Neuron (in vitro differentiated cells): ENCODE data around the gene BAG5.
"Not testable (repeated sequence)": the region's sequence is repeated elsewhere in the genome, so short reads cannot be mapped to it uniquely, and the experiment has no call there.

Experiments
- H2AFZ ChIP-seq: one replicate; pipeline ENCODE4 v1.6.1; 2013; ENCODE audit warnings: low read depth, mild to moderate bottlenecking, inconsistent platforms, low read length, moderate library complexity
- H3K27me3 ChIP-seq: one replicate; pipeline ENCODE4 v1.6.1; 2013; ENCODE audit warnings: low read length; ENCODE audit not compliant: insufficient read depth
- H3K36me3 ChIP-seq: one replicate; pipeline ENCODE4 v1.6.1; 2013; ENCODE audit warnings: low read length; ENCODE audit not compliant: insufficient read depth
- H3K4me1 ChIP-seq: one replicate; pipeline ENCODE4 v1.6.1; 2013; ENCODE audit warnings: low read length; ENCODE audit not compliant: insufficient read depth
- H3K4me3 ChIP-seq: 2 replicates; pipeline ENCODE4 v1.5.1; 2013; ENCODE audit warnings: mild to moderate bottlenecking, low read length, moderate library complexity
- H3K9me3 ChIP-seq: one replicate; pipeline ENCODE4 v1.6.1; 2013; ENCODE audit warnings: low read length

Gene BAG5

DNA sequence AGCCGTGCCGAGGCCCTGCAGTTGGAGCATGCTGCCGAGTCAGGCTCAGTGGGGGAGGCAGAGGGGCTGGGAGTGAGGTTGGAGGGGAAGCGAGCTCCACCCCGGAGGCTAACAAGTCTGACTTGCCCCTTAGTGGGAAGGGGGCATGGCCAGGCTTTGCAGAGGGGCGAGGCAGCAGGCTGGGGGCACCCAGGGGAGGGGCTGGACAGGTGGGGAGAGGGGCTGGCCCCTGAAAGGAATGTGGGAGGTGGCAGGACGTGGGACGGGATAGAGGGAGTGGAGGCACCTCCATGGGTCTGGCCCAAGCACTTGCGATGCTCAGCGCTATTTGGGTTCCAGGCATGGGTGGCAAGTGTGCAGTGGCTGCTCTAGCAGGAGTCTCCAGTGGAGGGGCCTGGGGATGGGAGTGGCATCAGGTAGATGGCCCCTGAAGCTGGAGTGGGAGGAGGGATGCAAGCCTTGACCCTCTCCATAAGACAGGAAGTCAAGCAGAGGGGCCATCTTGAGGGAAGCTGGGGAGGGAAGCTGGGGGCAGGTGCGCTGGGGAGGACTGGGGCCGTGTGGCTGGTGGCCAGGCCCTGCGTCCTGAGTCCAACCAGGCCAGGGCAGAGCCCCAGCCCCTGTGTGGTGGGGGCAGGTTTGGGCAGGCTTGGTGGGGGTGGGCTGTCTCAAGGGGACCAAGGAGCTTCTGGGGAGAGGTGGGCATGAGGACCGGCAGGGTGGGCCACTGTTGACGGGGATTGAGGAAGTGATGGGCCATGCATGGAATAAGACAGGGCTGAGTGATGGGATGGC is 30.8 kb downstream of the BAG5 start:
- peaks cover 38% of the 10 kb centered on the region for H3K4me1 ChIP-seq
- no peak overlapping the region for H3K4me3 ChIP-seq
- no peak overlapping the region for H2AFZ ChIP-seq
- H3K36me3 ChIP-seq = peaks cover 10% of the 10 kb centered on the region
- no peaks in the 10 kb centered on the region for H3K27me3 ChIP-seq
- H3K9me3 ChIP-seq = no peaks in the 10 kb centered on the region

DNA sequence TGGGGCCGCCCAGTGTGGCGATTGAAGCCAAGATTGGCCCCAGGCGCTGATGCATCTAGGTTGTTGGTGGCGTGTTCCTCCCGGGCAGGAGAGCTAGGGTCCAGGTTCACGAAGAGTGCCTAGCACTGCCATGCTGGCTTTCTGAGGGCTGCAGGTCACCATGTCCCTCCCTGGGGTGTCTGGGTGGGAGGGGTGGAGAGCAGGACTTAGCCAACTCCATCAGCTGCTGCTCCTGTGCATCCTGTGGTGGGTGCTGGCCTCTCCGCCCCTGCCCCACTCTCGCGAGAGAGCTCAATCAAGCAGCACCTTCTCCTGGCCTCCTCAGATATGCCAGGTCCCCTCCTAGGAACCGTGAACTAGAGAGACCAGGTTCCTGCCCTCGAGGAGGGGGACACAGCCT is 31.6 kb downstream of the BAG5 start:
- H2AFZ ChIP-seq = no peak overlapping the region
- peaks cover 10% of the 10 kb centered on the region for H3K36me3 ChIP-seq
- H3K9me3 ChIP-seq = no peaks in the 10 kb centered on the region
- H3K27me3 ChIP-seq = no peaks in the 10 kb centered on the region
- peaks cover 38% of the 10 kb centered on the region for H3K4me1 ChIP-seq
- H3K4me3 ChIP-seq = no peak overlapping the region

DNA sequence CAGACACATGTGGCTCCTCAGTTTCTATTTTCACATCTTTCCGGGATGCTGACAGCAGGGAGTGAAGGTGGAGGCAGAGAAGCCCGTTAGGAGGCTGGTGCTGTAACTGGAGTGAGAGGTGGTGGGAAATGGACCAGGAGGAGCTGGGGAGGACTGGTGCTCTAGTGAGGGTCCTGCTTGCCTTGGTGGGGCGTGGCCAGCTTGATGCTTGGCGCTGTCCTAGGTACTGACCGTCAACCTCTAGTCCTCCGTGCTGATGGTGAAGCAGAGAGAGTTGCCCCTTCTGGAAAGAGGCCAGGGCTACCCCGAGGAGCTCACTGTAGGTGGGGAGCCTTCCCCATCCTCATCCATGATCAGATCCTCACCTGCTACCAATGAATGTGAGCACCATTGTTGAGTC is 32.1 kb downstream of the BAG5 start:
- Histone ChIP-seq H3K4me1 (peaks cover 36% of the 10 kb centered on the region), H3K36me3 (peaks cover 10% of the 10 kb centered on the region), H3K27me3 (no peaks in the 10 kb centered on the region), H3K9me3 (no peaks in the 10 kb centered on the region), H2AFZ (no peak overlapping the region), H3K4me3 (peak overlapping the region; percentile 94)

DNA sequence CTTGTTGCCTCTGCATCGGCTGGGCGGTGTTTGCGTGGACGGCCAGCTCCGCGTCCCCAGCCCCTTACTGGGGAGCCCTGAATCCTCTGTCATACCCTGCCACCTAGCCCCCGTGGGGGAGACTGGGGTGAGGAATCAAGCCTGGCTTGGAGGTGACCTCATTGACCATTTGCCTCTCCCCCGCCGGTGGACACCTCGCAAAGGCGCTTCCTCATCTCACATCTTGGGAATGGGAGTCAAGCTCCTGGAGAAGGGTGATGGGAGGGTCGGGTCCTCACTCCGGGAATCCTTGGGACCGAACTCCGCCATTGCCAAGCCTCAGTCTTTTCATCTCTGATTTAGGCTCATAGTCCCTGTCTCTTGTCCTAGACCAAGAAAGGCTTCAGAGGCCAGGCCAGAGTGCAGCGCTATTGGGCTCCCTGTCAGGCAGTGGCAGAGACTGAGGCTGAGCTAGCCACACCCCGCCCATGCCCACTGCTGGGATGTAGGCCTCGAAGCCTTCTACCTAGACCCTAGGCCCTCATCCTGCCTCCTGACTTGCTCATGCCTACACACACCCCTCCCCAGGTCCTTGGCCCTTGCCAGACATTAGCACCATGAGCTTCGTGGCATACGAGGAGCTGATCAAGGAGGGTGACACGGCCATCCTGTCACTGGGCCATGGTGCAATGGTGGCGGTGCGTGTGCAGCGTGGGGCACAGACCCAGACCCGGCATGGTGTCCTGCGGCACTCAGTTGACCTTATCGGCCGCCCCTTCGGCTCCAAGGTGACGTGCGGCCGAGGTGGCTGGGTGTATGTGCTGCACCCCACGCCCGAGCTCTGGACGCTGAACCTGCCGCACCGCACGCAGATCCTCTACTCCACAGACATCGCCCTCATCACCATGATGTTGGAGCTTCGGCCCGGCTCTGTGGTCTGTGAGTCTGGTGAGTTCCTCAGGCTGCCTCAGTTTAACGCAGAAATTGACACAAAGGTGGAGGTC is 32.8 kb downstream of the BAG5 start:
- no peaks in the 10 kb centered on the region for H3K27me3 ChIP-seq
- peaks cover 31% of the 10 kb centered on the region for H3K4me1 ChIP-seq
- H3K9me3 ChIP-seq = no peaks in the 10 kb centered on the region
- H2AFZ ChIP-seq = peak overlapping the region; percentile 34
- peak overlapping the region; percentile 94 for H3K4me3 ChIP-seq
- H3K36me3 ChIP-seq = peaks cover 10% of the 10 kb centered on the region

DNA sequence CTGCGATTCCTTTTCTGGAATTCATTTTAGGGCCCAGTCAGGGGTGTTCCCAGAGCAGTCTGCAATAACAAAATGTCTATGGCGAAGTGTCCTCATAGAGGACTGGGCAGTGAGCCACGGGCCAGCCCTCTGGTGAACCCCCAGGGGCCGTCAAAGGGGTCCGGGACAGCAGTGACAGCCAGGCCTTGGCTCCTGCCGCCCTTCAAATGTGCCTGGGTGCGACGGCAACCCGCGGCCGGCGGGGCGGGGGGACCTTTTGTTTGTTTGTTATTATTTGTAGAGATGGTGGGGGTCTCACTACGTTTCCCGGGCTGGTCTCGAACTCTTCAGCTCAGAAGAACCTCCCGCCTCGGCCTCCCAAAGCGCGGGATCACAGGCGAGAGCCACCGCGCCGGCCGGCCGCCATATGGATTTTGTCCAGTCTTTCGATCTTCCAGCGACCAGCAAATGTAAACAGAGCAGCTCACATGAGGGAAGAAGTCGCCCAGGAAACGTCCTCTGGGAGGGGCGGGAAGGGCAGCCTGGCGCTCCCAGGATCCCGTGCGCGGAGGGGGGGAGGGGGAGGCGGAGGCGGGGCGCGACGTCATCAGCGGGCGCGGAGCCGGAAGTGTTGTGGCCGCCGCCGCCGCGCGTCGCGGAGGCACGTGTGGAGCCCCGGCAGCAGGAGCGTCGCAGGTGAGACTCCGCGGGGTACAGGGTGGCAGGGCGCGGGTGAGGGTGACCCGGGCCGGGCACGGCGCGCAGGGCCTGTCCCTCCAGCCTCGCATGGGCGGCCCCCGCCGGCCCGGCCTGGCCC is 33.7 kb downstream of the BAG5 start, which contains the start of gene TRMT61A:
TSS of gene TRMT61A (plus strand) at position 610 of the 796 bp plus-strand sequence. CDS start 783 bp downstream, outside the sequence.
- Histone ChIP-seq H3K9me3 (no peaks in the 10 kb centered on the region), H3K36me3 (peaks cover 10% of the 10 kb centered on the region), H3K4me3 (peak within 1 kb of the TSS; percentile 94), H3K4me1 (peaks cover 35% of the 10 kb centered on the region), H2AFZ (peak within 1 kb of the TSS; percentile 34), H3K27me3 (no peaks in the 10 kb centered on the region)

DNA sequence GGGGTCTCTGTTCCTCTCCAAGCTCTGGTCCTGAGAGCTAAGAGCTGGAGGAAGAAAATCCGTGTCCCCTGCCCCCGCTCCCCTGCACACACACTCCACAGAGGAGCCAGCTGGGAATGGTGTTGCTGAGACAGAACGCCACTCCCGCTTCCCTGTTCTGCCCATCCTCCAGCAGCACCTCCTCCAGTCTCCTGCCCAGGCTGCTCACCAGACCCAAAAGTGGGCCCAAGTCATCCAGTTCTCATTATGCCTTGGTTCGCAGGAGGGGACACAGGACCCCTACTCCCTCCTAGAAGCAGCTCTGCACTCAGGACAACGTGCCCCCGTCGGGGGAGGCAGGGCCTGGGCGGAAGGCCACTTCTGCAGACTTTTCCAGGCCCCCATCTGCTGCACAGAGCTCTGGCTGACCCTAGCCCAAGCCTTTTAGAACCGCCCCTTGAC is 34.3 kb downstream of the BAG5 start:
- no peak overlapping the region for H2AFZ ChIP-seq
- H3K27me3 ChIP-seq = no peaks in the 10 kb centered on the region
- H3K36me3 ChIP-seq = peaks cover 10% of the 10 kb centered on the region
- no peaks in the 10 kb centered on the region for H3K9me3 ChIP-seq
- H3K4me1 ChIP-seq = peaks cover 40% of the 10 kb centered on the region
- peak overlapping the region; percentile 94 for H3K4me3 ChIP-seq

DNA sequence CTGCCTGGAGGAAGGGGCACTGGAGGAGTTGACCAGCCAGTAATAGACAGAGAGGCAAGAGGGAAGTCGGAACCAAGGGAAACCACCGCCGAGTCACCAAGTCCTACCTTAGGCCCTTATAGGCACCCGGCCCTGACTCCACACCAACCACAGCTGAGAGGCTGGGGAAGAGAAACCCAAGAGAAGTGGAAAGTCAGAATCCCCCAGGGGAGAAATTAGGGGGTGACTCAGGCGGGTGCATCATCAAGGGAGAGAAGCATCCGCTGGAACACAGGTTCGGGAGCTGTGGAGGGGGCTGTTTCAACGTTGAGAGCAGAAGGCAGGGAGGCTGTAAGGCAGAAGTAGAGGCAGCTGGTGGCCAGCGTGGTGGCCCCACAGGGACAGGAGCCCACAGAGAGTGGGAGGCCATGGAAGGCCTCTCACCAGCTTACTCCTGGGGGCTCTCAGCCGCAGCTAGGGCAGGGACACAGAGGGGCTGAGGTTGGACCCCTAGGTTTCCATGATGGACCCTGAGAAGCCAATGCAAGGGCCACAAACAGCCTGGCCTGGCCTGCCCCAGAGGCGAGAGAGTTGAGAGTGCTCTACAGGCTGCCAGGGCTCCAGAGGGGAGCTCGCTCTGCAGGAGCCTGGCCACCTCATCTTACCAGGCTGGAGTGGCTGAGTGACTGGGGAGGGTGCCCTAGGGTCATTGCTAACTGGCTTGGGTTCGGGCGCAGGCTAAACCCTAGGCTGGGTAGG is 34.9 kb downstream of the BAG5 start:
- Histone ChIP-seq H3K9me3 (no peaks in the 10 kb centered on the region), H3K27me3 (no peaks in the 10 kb centered on the region), H3K4me1 (peaks cover 44% of the 10 kb centered on the region), H2AFZ (no peak overlapping the region), H3K36me3 (peaks cover 5% of the 10 kb centered on the region), H3K4me3 (peak overlapping the region; percentile 94)

DNA sequence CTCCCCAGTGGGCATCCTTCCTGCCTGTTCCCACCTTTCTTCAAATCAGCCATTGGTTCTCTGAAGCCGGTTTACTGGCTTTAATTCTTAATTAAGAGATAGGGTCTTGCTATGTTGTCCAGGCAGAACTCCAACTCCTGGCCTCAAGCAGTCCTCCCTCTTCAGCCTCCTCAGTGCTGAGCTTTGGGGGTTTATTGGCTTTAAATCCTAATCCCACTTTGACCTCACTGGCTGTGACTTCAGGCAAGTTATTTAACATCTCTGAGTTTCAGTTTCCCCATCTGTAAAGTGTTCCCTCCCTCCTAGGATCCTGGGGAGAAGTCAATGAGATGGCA is 35.6 kb downstream of the BAG5 start:
- H3K4me3 ChIP-seq = no peak overlapping the region
- peaks cover 3% of the 10 kb centered on the region for H3K36me3 ChIP-seq
- no peaks in the 10 kb centered on the region for H3K9me3 ChIP-seq
- H3K4me1 ChIP-seq = peaks cover 44% of the 10 kb centered on the region
- H2AFZ ChIP-seq = no peak overlapping the region
- no peaks in the 10 kb centered on the region for H3K27me3 ChIP-seq

DNA sequence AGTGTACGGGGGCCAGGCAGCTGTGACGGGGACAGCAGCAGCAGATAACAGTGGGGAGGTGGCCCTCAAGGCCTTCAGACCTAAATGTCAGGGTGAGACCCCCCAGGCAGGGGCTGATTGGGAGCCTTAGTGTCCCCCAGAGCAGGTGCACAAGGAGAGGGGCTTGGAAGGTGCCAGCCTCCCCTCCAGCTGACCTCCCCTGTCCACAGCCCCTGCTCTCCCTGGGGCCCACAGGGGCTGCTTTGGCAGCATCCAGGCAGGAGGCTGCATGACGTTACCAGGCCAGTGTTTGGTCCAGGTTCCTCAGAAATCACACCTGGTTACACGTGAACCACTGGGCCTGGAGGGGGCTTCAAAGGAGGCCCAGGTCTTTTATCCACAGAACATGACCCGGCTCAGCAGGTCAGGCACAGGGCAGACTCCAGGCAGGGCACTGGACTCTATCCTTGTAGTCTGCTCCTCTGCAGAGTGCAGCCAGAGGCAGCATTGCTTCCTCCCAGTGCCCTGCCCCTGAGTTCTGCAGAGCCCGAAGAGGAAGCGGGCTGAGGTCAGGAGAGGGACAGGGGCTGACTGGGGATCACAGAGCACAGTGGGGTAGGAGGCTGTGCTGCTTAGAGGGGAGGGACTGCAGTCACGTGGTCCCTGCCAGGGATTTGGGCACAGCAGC is 36.1 kb downstream of the BAG5 start:
- Histone ChIP-seq H3K4me1 (peaks cover 44% of the 10 kb centered on the region), H3K9me3 (no peaks in the 10 kb centered on the region), H2AFZ (no peak overlapping the region), H3K27me3 (no peaks in the 10 kb centered on the region), H3K4me3 (no peak overlapping the region), H3K36me3 (peaks cover 3% of the 10 kb centered on the region)

DNA sequence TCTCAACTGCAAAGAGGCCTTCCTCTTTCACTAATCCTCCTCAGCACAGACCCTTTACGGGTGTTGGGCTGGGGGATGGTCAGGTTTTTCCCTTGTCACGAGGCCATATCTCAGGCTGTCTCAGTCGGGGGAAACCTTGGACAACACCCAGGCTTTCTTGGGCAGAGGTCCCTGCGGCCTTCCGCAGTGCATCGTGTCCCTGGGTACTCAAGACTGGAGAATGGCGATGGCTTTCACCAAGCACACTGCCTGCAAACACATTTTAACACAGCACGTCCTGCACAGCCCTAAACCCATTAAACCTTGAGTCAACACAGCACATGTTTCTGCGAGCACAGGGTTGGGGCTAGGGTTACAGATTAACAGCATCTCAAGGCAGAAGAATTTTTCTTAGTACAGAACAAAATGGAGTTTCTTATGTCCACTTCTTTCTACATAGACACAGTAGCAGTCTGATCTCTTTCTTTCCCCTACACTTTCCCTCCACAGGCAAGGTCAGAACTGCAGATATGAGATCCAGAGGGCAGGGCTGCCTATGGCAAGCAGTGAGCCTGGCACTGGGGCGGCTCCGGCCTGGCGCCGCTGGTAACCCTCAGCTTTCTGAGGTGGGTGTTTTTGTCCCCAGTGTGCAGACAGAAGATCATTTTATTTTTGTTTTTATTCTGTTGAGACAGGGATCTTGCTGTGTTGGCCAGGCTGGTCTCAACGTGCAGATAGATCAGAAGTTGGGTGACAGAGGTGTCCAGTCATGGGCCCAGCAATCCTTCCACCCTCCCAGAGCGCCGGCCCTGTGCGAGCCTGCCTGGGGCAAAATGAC is 36.8 kb downstream of the BAG5 start:
- not testable (repeated sequence) for H3K9me3 ChIP-seq, H3K4me3 ChIP-seq, H3K27me3 ChIP-seq, H3K36me3 ChIP-seq, H2AFZ ChIP-seq
- H3K4me1 ChIP-seq = peaks cover 45% of the 10 kb centered on the region
